ENCODE results near the gene KLHL6.
A peak's percentile ranks its signal among the peaks of the same experiment; 100 is the strongest.

The KLHL6 gene

GRCh38 chr3:183494341-183494740 lies 61.2 kb downstream of the KLHL6 start:
- H3K4me2 ChIP-seq, result no peak overlapping the region
- no peak for TF ChIP-seq Cebpa-rat (IDR thresholded peaks at IDR 0.05)
- no peak overlapping the region; a peak in 1 of 22 replicates for H3K27ac ChIP-seq
- peaks cover 12 to 35% (median 20%) of the 10 kb centered on the region in 10 experiments for H3K4me1 ChIP-seq
- no peak overlapping the region for H3K4me3 ChIP-seq
- H3K9ac ChIP-seq, result no peak overlapping the region
- H3K27me3 ChIP-seq, result no peaks in the 10 kb centered on the region
- H3K36me3 ChIP-seq, result peaks cover 81 to 100% (median 94%) of the 10 kb centered on the region in 11 experiments
- peaks cover 0 to 24% (median 20%) of the 10 kb centered on the region in 11 experiments; a peak in 18 of 22 replicates for H3K9me3 ChIP-seq (replicated peaks in 1 of 11)
- H4K20me1 ChIP-seq, result peaks cover 0 to 10% (median 0%) of the 10 kb centered on the region in 11 experiments; a peak in 4 of 22 replicates

GRCh38 chr3:183493296-183494045 lies 62.0 kb downstream of the KLHL6 start:
- Histone ChIP-seq H3K9ac (no peak overlapping the region), H3K4me1 (peaks cover 12 to 39% (median 20%) of the 10 kb centered on the region in 10 experiments), H3K27ac (no peak overlapping the region), H3K9me3 (replicated peaks in 1 of 11) (peaks cover 0 to 24% (median 20%) of the 10 kb centered on the region in 11 experiments; a peak in 18 of 22 replicates), H4K20me1 (peaks cover 0 to 10% (median 0%) of the 10 kb centered on the region in 11 experiments; a peak in 1 of 22 replicates), H3K4me2 (no peak overlapping the region), H3K36me3 (peaks cover 80 to 100% (median 94%) of the 10 kb centered on the region in 11 experiments), H3K27me3 (no peaks in the 10 kb centered on the region), H3K4me3 (no peak overlapping the region)
- TF ChIP-seq Cebpa-rat (IDR thresholded peaks at IDR 0.05), result no peak

- no peak for TF ChIP-seq Cebpa-rat (IDR thresholded peaks at IDR 0.05)
- peaks cover 73 to 100% (median 93%) of the 10 kb centered on the region in 11 experiments for H3K36me3 ChIP-seq
- no peaks in the 10 kb centered on the region for H3K27me3 ChIP-seq
- peaks cover 12 to 39% (median 20%) of the 10 kb centered on the region in 10 experiments for H3K4me1 ChIP-seq
- H4K20me1 ChIP-seq, result peaks cover 0 to 10% (median 0%) of the 10 kb centered on the region in 11 experiments; a peak in 2 of 22 replicates
- no peak overlapping the region for H3K4me2 ChIP-seq
- no peak overlapping the region for H3K4me3 ChIP-seq
- no peak overlapping the region for H3K9ac ChIP-seq
- peaks cover 0 to 22% (median 18%) of the 10 kb centered on the region in 11 experiments; a peak in 18 of 22 replicates for H3K9me3 ChIP-seq (replicated peaks in 1 of 11)
- H3K27ac ChIP-seq, result no peak overlapping the region
These were observed 62.7 kb downstream of the KLHL6 start for GRCh38 chr3:183492849-183493179.

- Histone ChIP-seq H3K27ac (peak overlapping the region in 1 of 11 experiments; percentile 19; a peak in 2 of 22 replicates), H3K4me3 (no peak overlapping the region), H3K9ac (no peak overlapping the region), H3K4me2 (peak overlapping the region in 2 of 11 experiments; percentile 23 to 46; a peak in 2 of 22 replicates), H3K4me1 (peaks cover 12 to 39% (median 20%) of the 10 kb centered on the region in 10 experiments), H4K20me1 (peaks cover 0 to 10% (median 0%) of the 10 kb centered on the region in 11 experiments; a peak in 2 of 22 replicates), H3K9me3 (replicated peaks in 1 of 11) (peaks cover 0 to 17% (median 12%) of the 10 kb centered on the region in 11 experiments; a peak in 17 of 22 replicates), H3K36me3 (peaks cover 67 to 96% (median 87%) of the 10 kb centered on the region in 11 experiments), H3K27me3 (no peaks in the 10 kb centered on the region)
- TF ChIP-seq Cebpa-rat (IDR thresholded peaks at IDR 0.05), result no peak
These were observed 63.3 kb downstream of the KLHL6 start for GRCh38 chr3:183491923-183492848.

GRCh38 chr3:183491109-183491922 lies 64.2 kb downstream of the KLHL6 start:
- Histone ChIP-seq H3K9ac (no peak overlapping the region), H3K36me3 (peaks cover 58 to 88% (median 78%) of the 10 kb centered on the region in 11 experiments), H3K4me1 (peaks cover 12 to 42% (median 20%) of the 10 kb centered on the region in 10 experiments), H3K4me3 (no peak overlapping the region), H3K4me2 (peak overlapping the region in 8 of 11 experiments; percentile 3 to 48 (median 26); a peak in 10 of 22 replicates), H3K27ac (peak overlapping the region in 5 of 11 experiments; percentile 19 to 42 (median 22); a peak in 6 of 22 replicates), H3K9me3 (replicated peaks in 1 of 11) (peaks cover 0 to 10% (median 4%) of the 10 kb centered on the region in 11 experiments; a peak in 11 of 22 replicates), H4K20me1 (peaks cover 0 to 10% (median 0%) of the 10 kb centered on the region in 11 experiments; a peak in 2 of 22 replicates), H3K27me3 (no peaks in the 10 kb centered on the region)
- no peak for TF ChIP-seq Cebpa-rat (IDR thresholded peaks at IDR 0.05)

GRCh38 chr3:183490653-183491052 lies 64.9 kb downstream of the KLHL6 start:
- H3K9ac ChIP-seq, result no peak overlapping the region
- no peak overlapping the region for H3K4me3 ChIP-seq
- TF ChIP-seq Cebpa-rat (IDR thresholded peaks at IDR 0.05), result no peak
- peaks cover 54 to 83% (median 74%) of the 10 kb centered on the region in 11 experiments for H3K36me3 ChIP-seq
- no peaks in the 10 kb centered on the region for H3K27me3 ChIP-seq
- peaks cover 12 to 49% (median 22%) of the 10 kb centered on the region in 10 experiments for H3K4me1 ChIP-seq
- H4K20me1 ChIP-seq, result peaks cover 0 to 10% (median 0%) of the 10 kb centered on the region in 11 experiments; a peak in 2 of 22 replicates
- H3K9me3 ChIP-seq (replicated peaks in 1 of 11), result peaks cover 0 to 10% (median 0%) of the 10 kb centered on the region in 11 experiments; a peak in 4 of 22 replicates
- H3K27ac ChIP-seq, result peak overlapping the region in 1 of 11 experiments; percentile 26; a peak in 2 of 22 replicates
- H3K4me2 ChIP-seq, result peak overlapping the region in 8 of 11 experiments; percentile 3 to 48 (median 26); a peak in 8 of 22 replicates

GRCh38 chr3:183490211-183490601 lies 65.3 kb downstream of the KLHL6 start:
- Histone ChIP-seq H3K27me3 (no peaks in the 10 kb centered on the region), H3K4me2 (peak overlapping the region in 2 of 11 experiments; percentile 46 to 48; a peak in 1 of 22 replicates), H3K4me1 (peaks cover 12 to 49% (median 22%) of the 10 kb centered on the region in 10 experiments), H3K4me3 (no peak overlapping the region), H3K27ac (0 out of 22 replicates have a peak overlapping the region, but pooled peaks of 1 of the 11 experiments have one; percentile 8), H4K20me1 (peaks cover 0 to 10% (median 0%) of the 10 kb centered on the region in 11 experiments; a peak in 2 of 22 replicates), H3K36me3 (peaks cover 54 to 78% (median 72%) of the 10 kb centered on the region in 11 experiments), H3K9ac (no peak overlapping the region), H3K9me3 (replicated peaks in 1 of 11) (peaks cover 0 to 10% (median 0%) of the 10 kb centered on the region in 11 experiments; a peak in 4 of 22 replicates)
- no peak for TF ChIP-seq Cebpa-rat (IDR thresholded peaks at IDR 0.05)

Data from BLaER1 treated with 17β-estradiol and CSF1 and Interleukin-3, amounts not matched to agents 10 nM and 100 nM (cell line).